WTC11 (cell line): ENCODE results near the gene WDR82. TPM values are rescaled to one million over a fixed set of nuclear protein-coding genes. Genes with fewer than 3 reads are reported as not detected.

Experiments
- ATF1 ChIP-seq: sonication (generic); formaldehyde crosslinking; IDR thresholded peaks from 2 replicates; pipeline ENCODE4 v1.8.1; 2023; ENCODE audit warnings: mild to moderate bottlenecking, moderate library complexity, missing genetic modification reagents
- CREB1 ChIP-seq: sonication (generic); formaldehyde crosslinking; IDR thresholded peaks from 2 replicates; pipeline ENCODE4 v1.8.0; 2023; ENCODE audit warnings: mild to moderate bottlenecking, missing genetic modification reagents
- E2F1 ChIP-seq: sonication (generic); formaldehyde crosslinking; IDR thresholded peaks from 2 replicates; pipeline ENCODE4 v1.8.0; 2022; ENCODE audit warnings: mild to moderate bottlenecking, missing genetic modification reagents
- E2F5 ChIP-seq: sonication (generic); formaldehyde crosslinking; IDR thresholded peaks from 2 replicates; pipeline ENCODE4 v1.8.1; 2022; ENCODE audit warnings: mild to moderate bottlenecking, moderate library complexity, missing genetic modification reagents
- ELF4 ChIP-seq: sonication (generic); formaldehyde crosslinking; IDR thresholded peaks from 2 replicates; pipeline ENCODE4 v1.8.1; 2022; ENCODE audit warnings: low read depth, mild to moderate bottlenecking, moderate library complexity, missing genetic modification reagents
- EMX1 ChIP-seq: fragments of 250-450 bp; sonication (Bioruptor Pico); IDR thresholded peaks from 2 replicates; pipeline ENCODE4 v1.8.0; 2021; ENCODE audit warnings: mild to moderate bottlenecking
- ERG ChIP-seq: fragments of 250-450 bp; sonication (Bioruptor Pico); IDR thresholded peaks from 2 replicates; pipeline ENCODE4 v1.8.0; 2021; ENCODE audit warnings: mild to moderate bottlenecking
- ESRRA ChIP-seq: sonication (generic); formaldehyde crosslinking; IDR thresholded peaks from 2 replicates; pipeline ENCODE4 v1.8.1; 2022; ENCODE audit warnings: mild to moderate bottlenecking, missing genetic modification reagents, borderline replicate concordance
- FOXP1 ChIP-seq: sonication (generic); formaldehyde crosslinking; IDR thresholded peaks from 2 replicates; pipeline ENCODE4 v1.8.0; 2022; ENCODE audit warnings: missing genetic modification reagents, mild to moderate bottlenecking, moderate library complexity, borderline replicate concordance
- FOXP4 ChIP-seq: sonication (generic); formaldehyde crosslinking; IDR thresholded peaks from 2 replicates; pipeline ENCODE4 v1.8.0; 2022; ENCODE audit warnings: mild to moderate bottlenecking, missing genetic modification reagents
- GABPB1 ChIP-seq: sonication (generic); formaldehyde crosslinking; IDR thresholded peaks from 2 replicates; pipeline ENCODE4 v1.8.1; 2023; ENCODE audit warnings: mild to moderate bottlenecking, missing genetic modification reagents
- JUN ChIP-seq: sonication (generic); formaldehyde crosslinking; IDR thresholded peaks from 2 replicates; pipeline ENCODE4 v1.8.0; 2023; ENCODE audit warnings: mild to moderate bottlenecking, missing genetic modification reagents
- MLX ChIP-seq: sonication (generic); formaldehyde crosslinking; IDR thresholded peaks from 2 replicates; pipeline ENCODE4 v1.8.1; 2023; ENCODE audit warnings: mild to moderate bottlenecking, missing genetic modification reagents, moderate library complexity
- MYBL2 ChIP-seq: sonication (generic); formaldehyde crosslinking; IDR thresholded peaks from 2 replicates; pipeline ENCODE4 v1.8.1; 2023; ENCODE audit warnings: mild to moderate bottlenecking, moderate library complexity, missing genetic modification reagents
- NFATC4 ChIP-seq: fragments of 250-450 bp; sonication (Bioruptor Pico); IDR thresholded peaks from 2 replicates; pipeline ENCODE4 v1.9.0; 2021; ENCODE audit warnings: mild to moderate bottlenecking
- NFE2L1 ChIP-seq: sonication (generic); formaldehyde crosslinking; IDR thresholded peaks from 2 replicates; pipeline ENCODE4 v1.8.1; 2023; ENCODE audit warnings: missing genetic modification reagents
- NFYB ChIP-seq: sonication (generic); formaldehyde crosslinking; conservative IDR thresholded peaks from 2 replicates; pipeline ENCODE4 v1.8.0; 2022; ENCODE audit warnings: low read depth, missing genetic modification reagents
- NR1H2 ChIP-seq: sonication (generic); formaldehyde crosslinking; IDR thresholded peaks from 2 replicates; pipeline ENCODE4 v1.9.0; 2021; ENCODE audit warnings: mild to moderate bottlenecking, moderate library complexity, missing genetic modification reagents
- NR2C2 ChIP-seq: sonication (generic); formaldehyde crosslinking; IDR thresholded peaks from 2 replicates; pipeline ENCODE4 v1.8.0; 2022; ENCODE audit warnings: mild to moderate bottlenecking, missing genetic modification reagents
- NR3C1 ChIP-seq: sonication (generic); formaldehyde crosslinking; conservative IDR thresholded peaks from 2 replicates; pipeline ENCODE4 v1.8.1; 2023; ENCODE audit warnings: low read depth, mild to moderate bottlenecking, missing genetic modification reagents
- SMAD4 ChIP-seq: sonication (generic); formaldehyde crosslinking; IDR thresholded peaks from 2 replicates; pipeline ENCODE4 v1.8.0; 2022; ENCODE audit warnings: mild to moderate bottlenecking, missing genetic modification reagents
- TEAD4 ChIP-seq: sonication (generic); formaldehyde crosslinking; IDR thresholded peaks from 2 replicates; pipeline ENCODE4 v1.8.0; 2022; ENCODE audit warnings: mild to moderate bottlenecking, missing genetic modification reagents
- ZNF121 ChIP-seq: sonication (generic); formaldehyde crosslinking; IDR thresholded peaks from 2 replicates; pipeline ENCODE4 v1.8.0; 2023; ENCODE audit warnings: missing genetic modification reagents
- ZNF396 ChIP-seq: fragments of 250-450 bp; sonication (Bioruptor Pico); IDR thresholded peaks from 2 replicates; pipeline ENCODE4 v1.8.0; 2021; ENCODE audit warnings: mild to moderate bottlenecking, moderate library complexity, borderline replicate concordance
- total RNA-seq: library from RNA; stranded (reverse); gene quantifications from 3 replicates; pipeline ENCODE4 v1.2.3, GENCODE V29; 2021
- TF ChIP-seq, protein P1 (sequence below): sonication (generic); formaldehyde crosslinking; IDR thresholded peaks from 2 replicates; pipeline ENCODE4 v1.8.0; 2022; ENCODE audit warnings: mild to moderate bottlenecking, missing genetic modification reagents

Gene WDR82
- total RNA-seq, 1 experiment from 2014 or later: 69.7 TPM

DNA sequence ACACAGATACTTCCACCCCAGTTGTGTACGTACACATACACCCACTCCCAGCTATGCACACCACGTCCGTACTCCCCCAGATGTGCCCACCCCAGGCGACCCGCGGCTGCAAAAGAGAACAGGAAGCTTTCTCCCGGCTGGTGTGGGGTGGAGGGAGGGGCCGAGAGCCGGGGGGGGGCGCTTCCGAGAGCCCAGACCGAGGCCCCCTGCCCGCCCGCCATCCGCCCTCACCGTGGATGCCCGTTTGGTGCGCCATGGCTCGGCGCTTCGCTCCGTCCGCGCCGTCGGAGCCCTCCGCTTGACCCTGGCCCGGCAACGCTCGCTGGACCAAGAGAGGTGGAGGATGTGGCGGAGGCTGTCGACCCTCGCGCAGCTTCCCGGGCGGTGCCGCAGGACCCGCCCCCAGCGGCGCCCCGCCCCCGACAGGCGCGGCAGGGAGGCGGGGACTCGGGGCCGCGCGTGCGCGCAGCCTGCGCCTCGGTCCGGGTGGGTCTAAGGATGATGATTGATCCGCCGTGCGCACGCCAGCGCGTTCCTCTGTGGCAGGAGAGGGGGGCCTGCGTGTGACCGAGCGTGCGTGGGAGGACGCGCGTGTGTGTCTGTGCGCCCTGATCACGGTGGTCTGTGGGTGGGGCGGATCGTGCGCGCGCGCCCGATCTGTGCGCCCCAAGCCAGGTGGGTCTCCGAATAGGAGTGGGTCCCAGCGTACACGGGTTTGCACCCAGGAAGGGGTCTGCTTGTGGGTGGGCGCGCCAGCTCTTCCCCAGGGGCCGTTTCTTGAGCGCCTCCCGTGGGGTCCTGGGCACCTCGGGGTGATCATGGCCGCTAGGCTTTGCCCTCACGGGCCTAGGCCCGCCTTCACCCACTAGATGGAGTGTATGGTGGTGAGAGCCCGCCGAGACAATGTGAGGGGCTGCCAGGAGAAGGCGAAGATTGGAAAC is 39.4 kb downstream of the WDR82 start, which contains the start of gene TWF2 (continued):
- TF ChIP-seq FOXP1 (CRISPR knock-in tag) (peak; percentile 82), ZNF121 (CRISPR knock-in tag) (no peak), MLX (no peak; the same call in 1 of the 2 replicates), ELF4 (CRISPR knock-in tag) (no peak), ERG (CRISPR knock-in tag) (no peak), TEAD4 (CRISPR knock-in tag) (no peak), ESRRA (peak; percentile 62; the same call in 1 of the 2 replicates), NFATC4 (CRISPR knock-in tag) (no peak), ZNF396 (no peak), SMAD4 (CRISPR knock-in tag) (no peak), E2F5 (CRISPR knock-in tag) (0 out of 2 replicates have a peak, but pooled peaks have one; percentile 45), NR2C2 (CRISPR knock-in tag) (no peak), CREB1 (CRISPR knock-in tag) (0 out of 2 replicates have a peak, but pooled peaks have one; percentile 50), NR1H2 (CRISPR knock-in tag) (no peak), JUN (CRISPR knock-in tag) (no peak), NFYB (CRISPR knock-in tag) (no peak), NR3C1 (no peak; the same call in 1 of the 2 replicates), MYBL2 (CRISPR knock-in tag) (no peak), ATF1 (CRISPR knock-in tag) (no peak), E2F1 (CRISPR knock-in tag) (peak; percentile 45; the same call in 1 of the 2 replicates), GABPB1 (CRISPR knock-in tag) (no peak; the same call in 1 of the 2 replicates), NFE2L1 (CRISPR knock-in tag) (no peak), FOXP4 (peak; percentile 80; the same call in 1 of the 2 replicates), EMX1 (CRISPR knock-in tag) (no peak)
- TF ChIP-seq, protein P1, sequence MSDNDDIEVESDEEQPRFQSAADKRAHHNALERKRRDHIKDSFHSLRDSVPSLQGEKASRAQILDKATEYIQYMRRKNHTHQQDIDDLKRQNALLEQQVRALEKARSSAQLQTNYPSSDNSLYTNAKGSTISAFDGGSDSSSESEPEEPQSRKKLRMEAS (CRISPR knock-in tag): peak; percentile 51; the same call in 1 of the 2 replicates
